Fibroblast of villous mesenchyme (primary cell): ENCODE results near the gene OR2M2. TPM values are rescaled to one million over a fixed set of nuclear protein-coding genes. Genes with fewer than 3 reads are reported as not detected.

ENCODE experiments used
- DNase-seq: peaks from one replicate; pipeline ENCODE4 v3.0.0-alpha.2; 2010; ENCODE audit warnings: low read depth
- H3K4me3 ChIP-seq: 2 replicates; pipeline ENCODE4 v1.5.1; 2011; ENCODE audit warnings: low read depth, mild to moderate bottlenecking, low read length
- total RNA-seq: library from RNA; depleted of rRNA; stranded (reverse); fragments of >200 nt; gene quantifications from 2 replicates; pipeline ENCODE4 v1.2.3, GENCODE V29; 2012
- TF ChIP-seq, protein P1 (sequence below): IDR thresholded peaks from 2 replicates; pipeline ENCODE4 v1.5.1; 2012; ENCODE audit warnings: low read depth, mild to moderate bottlenecking, low read length; ENCODE audit not compliant: insufficient read depth

Gene OR2M2
- total RNA-seq, 1 donor, result not detected

DNA sequence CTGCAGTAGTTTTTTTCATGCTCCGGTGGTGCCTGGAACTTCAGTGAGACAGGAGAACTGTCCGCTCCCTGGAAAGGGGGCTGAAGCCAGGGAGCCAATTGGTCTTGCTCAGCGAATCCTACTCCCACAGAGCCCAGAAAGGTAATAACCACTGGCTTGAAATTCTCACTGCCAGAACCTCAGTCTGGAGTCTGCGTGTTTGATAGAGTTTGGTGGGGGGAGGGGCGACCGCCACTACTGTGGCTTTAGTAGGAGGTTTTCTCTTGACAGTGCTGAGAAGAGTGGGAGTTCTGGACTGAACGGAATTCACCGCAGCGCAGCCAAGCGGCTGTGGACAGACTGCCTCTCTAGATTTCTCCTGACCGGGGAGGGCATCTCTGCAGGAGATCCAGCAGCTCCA is 14.4 kb downstream of the OR2M2 start:
- DNase-seq, result no peak
- TF ChIP-seq, protein P1, sequence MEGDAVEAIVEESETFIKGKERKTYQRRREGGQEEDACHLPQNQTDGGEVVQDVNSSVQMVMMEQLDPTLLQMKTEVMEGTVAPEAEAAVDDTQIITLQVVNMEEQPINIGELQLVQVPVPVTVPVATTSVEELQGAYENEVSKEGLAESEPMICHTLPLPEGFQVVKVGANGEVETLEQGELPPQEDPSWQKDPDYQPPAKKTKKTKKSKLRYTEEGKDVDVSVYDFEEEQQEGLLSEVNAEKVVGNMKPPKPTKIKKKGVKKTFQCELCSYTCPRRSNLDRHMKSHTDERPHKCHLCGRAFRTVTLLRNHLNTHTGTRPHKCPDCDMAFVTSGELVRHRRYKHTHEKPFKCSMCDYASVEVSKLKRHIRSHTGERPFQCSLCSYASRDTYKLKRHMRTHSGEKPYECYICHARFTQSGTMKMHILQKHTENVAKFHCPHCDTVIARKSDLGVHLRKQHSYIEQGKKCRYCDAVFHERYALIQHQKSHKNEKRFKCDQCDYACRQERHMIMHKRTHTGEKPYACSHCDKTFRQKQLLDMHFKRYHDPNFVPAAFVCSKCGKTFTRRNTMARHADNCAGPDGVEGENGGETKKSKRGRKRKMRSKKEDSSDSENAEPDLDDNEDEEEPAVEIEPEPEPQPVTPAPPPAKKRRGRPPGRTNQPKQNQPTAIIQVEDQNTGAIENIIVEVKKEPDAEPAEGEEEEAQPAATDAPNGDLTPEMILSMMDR, result no peak
- no peak overlapping the region for H3K4me3 ChIP-seq

DNA sequence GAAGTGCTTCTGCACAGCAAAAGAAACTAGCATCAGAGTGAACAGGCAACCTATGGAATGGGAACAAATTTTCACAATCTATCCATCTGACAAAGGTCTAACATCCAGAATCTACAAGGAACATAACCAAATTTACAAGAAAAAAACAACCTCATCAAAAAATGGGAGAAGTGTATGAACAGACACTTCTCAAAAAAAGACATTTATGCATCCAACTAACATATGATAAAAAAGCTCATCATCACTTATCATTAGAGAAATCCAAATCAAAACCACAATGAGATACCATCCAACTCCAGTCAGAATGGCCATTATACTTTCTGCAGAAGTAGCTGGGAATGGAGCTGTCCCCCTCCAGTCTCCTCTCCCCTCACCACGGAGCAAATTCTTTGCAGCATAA is 19.5 kb downstream of the OR2M2 start:
- H3K4me3 ChIP-seq, result no peak overlapping the region
- DNase-seq, result no peak
- TF ChIP-seq, protein P1, result no peak

DNA sequence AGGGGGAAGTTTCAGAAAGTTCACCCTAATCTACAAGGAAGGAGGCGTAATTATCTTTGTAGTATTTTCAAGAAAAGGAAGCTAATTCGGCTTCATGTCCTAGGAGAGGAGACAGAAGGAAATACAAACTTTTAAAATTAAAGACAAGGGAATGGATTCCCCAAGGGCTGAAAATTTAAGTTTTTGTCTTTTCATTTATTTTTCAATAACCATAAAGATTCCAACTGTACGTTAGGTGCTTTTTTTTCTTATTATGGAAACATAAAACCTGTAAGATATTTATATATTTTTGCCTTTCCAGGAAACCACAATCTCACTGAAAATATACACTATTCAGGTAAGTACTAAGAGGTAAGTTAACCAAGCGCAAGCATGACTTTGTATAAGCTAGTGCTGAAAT is 22.3 kb downstream of the OR2M2 start, which contains the start of gene OR2M3:
Gene OR2M3, plus strand, starts transcription at position 301 of the 400 bp plus-strand sequence. CDS start 5,803 bp downstream, outside the sequence.
- no peak within 1 kb of the TSS for H3K4me3 ChIP-seq
- TF ChIP-seq, protein P1, result no peak
- DNase-seq, result no peak

DNA sequence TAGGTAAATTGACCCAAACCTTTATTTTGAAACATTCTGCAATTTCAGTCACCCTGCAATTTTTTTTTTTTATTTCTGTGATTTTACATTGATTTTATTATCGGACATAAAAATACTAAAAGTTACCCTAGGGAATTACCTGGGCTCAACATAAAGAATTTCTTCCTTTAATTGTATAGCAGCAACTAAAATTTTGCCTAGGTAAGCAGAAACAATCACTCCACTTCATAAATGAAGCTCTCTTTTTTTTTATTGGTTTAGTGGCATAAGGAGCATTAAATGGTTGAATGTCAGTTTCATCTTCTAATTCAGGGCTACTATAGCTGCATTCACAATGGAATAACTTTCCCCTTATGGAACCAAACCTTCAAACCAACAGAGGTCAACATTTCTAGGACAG is 41.3 kb downstream of the OR2M2 start:
- no peak overlapping the region for H3K4me3 ChIP-seq
- DNase-seq, result no peak
- TF ChIP-seq, protein P1, result no peak

DNA sequence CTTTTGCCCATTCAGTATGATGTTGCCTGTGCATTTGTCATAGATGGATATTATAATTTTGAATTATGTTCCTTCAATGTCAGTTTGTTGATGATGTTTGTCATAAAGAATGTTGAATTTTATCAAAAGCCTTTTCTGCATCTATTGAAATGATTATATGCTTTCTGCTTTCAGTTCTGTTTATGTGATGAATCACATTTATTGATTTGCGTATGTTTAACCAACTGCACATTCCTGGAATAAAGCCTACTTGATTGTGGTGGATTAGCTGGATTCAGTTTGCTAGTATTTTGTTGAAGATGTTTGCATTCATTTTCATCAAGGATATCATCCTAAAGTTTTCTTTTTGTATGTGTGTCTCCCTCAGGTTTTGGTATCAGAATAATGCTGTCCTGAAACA is 50.9 kb downstream of the OR2M2 start:
- TF ChIP-seq, protein P1, result no peak
- no peak overlapping the region for H3K4me3 ChIP-seq
- no peak for DNase-seq

DNA sequence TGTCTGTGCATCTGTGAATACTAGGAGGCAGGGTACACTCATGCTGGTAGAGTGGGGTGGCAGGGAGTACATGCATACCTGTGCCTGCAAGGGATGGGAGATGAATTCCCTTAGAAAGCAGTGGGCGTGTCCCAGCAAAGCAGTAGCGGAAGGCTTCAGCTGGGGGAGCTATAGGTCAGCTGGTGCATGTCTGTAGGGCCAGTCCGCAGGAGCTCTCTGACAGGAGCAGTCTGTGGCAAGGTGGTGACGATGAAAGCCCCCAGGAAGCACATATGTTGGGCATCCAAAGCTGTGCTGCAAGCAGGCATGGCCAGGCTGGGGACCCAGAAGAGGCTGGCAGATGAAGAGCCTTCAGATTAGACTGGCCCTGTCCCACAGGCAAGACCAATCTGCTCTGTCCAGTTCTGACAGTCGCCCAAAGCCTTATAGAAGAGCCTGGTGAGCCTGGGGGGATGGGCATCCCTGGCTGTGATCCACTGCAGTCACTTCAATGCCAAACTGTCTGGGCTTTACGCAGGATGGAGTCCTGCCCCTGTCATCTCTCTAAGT is 54.8 kb downstream of the OR2M2 start:
- no peak for DNase-seq
- H3K4me3 ChIP-seq, result no peak overlapping the region
- TF ChIP-seq, protein P1, result no peak

Other genes with a start within 250 kb of the OR2M2 start
- not detected in 2 replicates for gene OR2AJ1, start 249.9 kb upstream of the OR2M2 start, total RNA-seq
- not detected in 2 replicates for gene OR2L8, start 226.0 kb upstream of the OR2M2 start, total RNA-seq
- gene OR2AK2, start 209.6 kb upstream of the OR2M2 start, total RNA-seq, result under 0.01 TPM in 1 of 2 replicates, not detected in the other
- gene OR2L5, start 161.2 kb upstream of the OR2M2 start, total RNA-seq, result not detected in 2 replicates
- gene OR2L2, start 144.8 kb upstream of the OR2M2 start, total RNA-seq, result under 0.01 TPM in 1 of 2 replicates, not detected in the other
- not detected in 2 replicates for gene OR2L3, start 128.0 kb upstream of the OR2M2 start, total RNA-seq
- not detected in 2 replicates for gene OR2L13, start 79.6 kb upstream of the OR2M2 start, total RNA-seq
- not detected in 2 replicates for gene OR2M5, start 29.7 kb upstream of the OR2M2 start, total RNA-seq
- not detected in 2 replicates for gene OR2M3, start 22.4 kb downstream of the OR2M2 start, total RNA-seq
- not detected in 2 replicates for gene OR2M4, start 56.6 kb downstream of the OR2M2 start, total RNA-seq
- gene OR2T33, start 103.2 kb downstream of the OR2M2 start, total RNA-seq, result not detected in 2 replicates
- not detected in 2 replicates for gene OR2T12, start 128.6 kb downstream of the OR2M2 start, total RNA-seq
- not detected in 2 replicates for gene OR2M7, start 149.7 kb downstream of the OR2M2 start, total RNA-seq
- not detected in 2 replicates for gene OR14C36, start 174.0 kb downstream of the OR2M2 start, total RNA-seq
- gene OR2T4, start 186.8 kb downstream of the OR2M2 start, total RNA-seq, result not detected in 2 replicates
- not detected in 2 replicates for gene OR2T6, start 200.9 kb downstream of the OR2M2 start, total RNA-seq
- not detected in 2 replicates for gene OR2T1, start 228.2 kb downstream of the OR2M2 start, total RNA-seq